Upper lobe of right lung (tissue), 1 donor: ENCODE measurements around the gene RETREG1. TPM values are rescaled to one million over a fixed set of nuclear protein-coding genes. Genes with fewer than 3 reads are reported as not detected.

ENCODE experiments used
- ATAC-seq: fragments of 200-7000 bp; cut with Tn5 transposase; one replicate; pipeline ENCODE4 v1.9.1; 2020; ENCODE audit warnings: mild to moderate bottlenecking, moderate library complexity
- DNase-seq: peaks from one replicate; pipeline ENCODE4 v3.0.0-alpha.2; 2020
- H3K27ac ChIP-seq: fragments of 200-600 bp; one replicate; pipeline ENCODE4 v1.8.0; 2022
- H3K27me3 ChIP-seq: fragments of 200-600 bp; one replicate; pipeline ENCODE4 v1.8.0; 2022; ENCODE audit warnings: mild to moderate bottlenecking
- H3K36me3 ChIP-seq: fragments of 200-600 bp; one replicate; pipeline ENCODE4 v1.8.0; 2022
- H3K4me1 ChIP-seq: fragments of 200-600 bp; one replicate; pipeline ENCODE4 v1.8.0; 2022
- H3K4me3 ChIP-seq: fragments of 200-600 bp; one replicate; pipeline ENCODE4 v1.8.0; 2022; ENCODE audit warnings: mild to moderate bottlenecking
- H3K9me3 ChIP-seq: fragments of 200-600 bp; one replicate; pipeline ENCODE4 v1.8.0; 2022
- CTCF ChIP-seq: fragments of 200-600 bp; IDR thresholded peaks from one replicate; pipeline ENCODE4 v1.8.0; 2022; ENCODE audit warnings: antibody characterized with exemption
- intact Hi-C: fragments of 100-400 bp; cut with DNase I; formaldehyde crosslinking; loops from one replicate; pipeline ENCODE4 v1.11.0; 2022
- total RNA-seq: library from RNA; stranded (reverse); fragmentation: NEBNext Ultra II Directional; extraction: Animal tissue kit (Norgen Biotek cat#: 25700); gene quantifications from one replicate; pipeline ENCODE4 v1.2.1, GENCODE V29; 2021
- donor health status: DM: no; HTN: yes; CAD: no; lungs with severe emphysema.

Gene RETREG1
- total RNA-seq, 1 donor from 2014 or later = 22.8 TPM

DNA sequence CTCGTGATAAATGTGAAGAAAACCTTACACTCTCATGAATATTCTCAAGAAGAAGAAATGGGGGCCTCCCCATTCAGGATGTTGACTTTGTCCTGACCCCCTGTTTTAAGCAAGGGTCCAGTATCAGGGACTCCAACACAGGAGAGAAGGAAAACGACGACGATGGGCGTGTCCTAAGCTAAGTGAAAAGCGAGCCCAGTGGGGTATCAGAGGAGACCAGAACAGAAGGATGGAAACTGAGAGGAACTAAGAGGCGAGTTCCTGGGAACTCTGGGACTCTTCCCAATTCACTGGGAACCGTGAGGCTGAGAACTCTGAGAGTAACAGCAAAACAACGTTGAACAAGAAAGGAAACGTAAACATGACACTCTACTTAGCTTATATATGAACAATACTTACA, 14.6 kb downstream of the RETREG1 start:
- no peak for DNase-seq
- Histone ChIP-seq H3K36me3 (no peaks in the 10 kb centered on the region), H3K9me3 (no peaks in the 10 kb centered on the region), H3K27ac (no peak overlapping the region), H3K27me3 (no peaks in the 10 kb centered on the region), H3K4me3 (no peak overlapping the region), H3K4me1 (peaks cover 6% of the 10 kb centered on the region)
- intact Hi-C loops = no loop called here
- no peak for ATAC-seq
- no peak for TF ChIP-seq CTCF

GRCh38 chr5:16600946-16601345, 15.9 kb downstream of the RETREG1 start:
- Histone ChIP-seq H3K9me3 (no peaks in the 10 kb centered on the region), H3K36me3 (no peaks in the 10 kb centered on the region), H3K27ac (no peak overlapping the region), H3K4me3 (no peak overlapping the region), H3K4me1 (peaks cover 6% of the 10 kb centered on the region), H3K27me3 (no peaks in the 10 kb centered on the region)
- ATAC-seq (no peak), DNase-seq (no peak)
- intact Hi-C loops = no loop called here
- no peak for TF ChIP-seq CTCF

DNA sequence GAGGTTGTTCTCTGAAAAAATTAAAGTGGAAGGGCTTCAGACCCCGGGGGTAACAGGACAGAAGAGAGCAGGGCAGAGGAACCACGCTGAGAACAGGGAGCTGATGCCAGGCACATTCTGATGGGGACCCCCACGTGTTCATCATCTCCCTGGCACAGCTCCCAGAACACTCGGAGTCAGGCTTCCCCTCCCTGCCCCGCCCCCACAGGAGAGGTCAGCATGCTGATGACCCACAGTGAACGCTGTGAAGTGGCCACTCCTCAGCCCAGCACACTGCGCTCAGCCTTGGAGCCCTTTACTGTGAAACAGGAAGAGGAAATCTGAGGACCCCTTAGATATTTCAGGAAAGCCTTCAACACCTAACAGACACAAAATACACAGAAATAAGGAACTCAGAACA, 16.4 kb downstream of the RETREG1 start:
- no peaks in the 10 kb centered on the region for H3K36me3 ChIP-seq
- TF ChIP-seq CTCF = no peak
- DNase-seq (peak; percentile 84), ATAC-seq (peak; percentile 88)
- no peak overlapping the region for H3K4me3 ChIP-seq
- no peaks in the 10 kb centered on the region for H3K27me3 ChIP-seq
- peaks cover 6% of the 10 kb centered on the region for H3K4me1 ChIP-seq
- H3K9me3 ChIP-seq = no peaks in the 10 kb centered on the region
- intact Hi-C loops = no loop called here
- no peak overlapping the region for H3K27ac ChIP-seq

GRCh38 chr5:16597946-16598694, 18.7 kb downstream of the RETREG1 start:
- Histone ChIP-seq H3K4me1 (peaks cover 6% of the 10 kb centered on the region), H3K36me3 (no peaks in the 10 kb centered on the region), H3K27ac (no peak overlapping the region), H3K9me3 (no peaks in the 10 kb centered on the region), H3K4me3 (no peak overlapping the region), H3K27me3 (no peaks in the 10 kb centered on the region)
- TF ChIP-seq CTCF = no peak
- ATAC-seq = no peak
- intact Hi-C loops = no loop called here
- DNase-seq = no peak

DNA sequence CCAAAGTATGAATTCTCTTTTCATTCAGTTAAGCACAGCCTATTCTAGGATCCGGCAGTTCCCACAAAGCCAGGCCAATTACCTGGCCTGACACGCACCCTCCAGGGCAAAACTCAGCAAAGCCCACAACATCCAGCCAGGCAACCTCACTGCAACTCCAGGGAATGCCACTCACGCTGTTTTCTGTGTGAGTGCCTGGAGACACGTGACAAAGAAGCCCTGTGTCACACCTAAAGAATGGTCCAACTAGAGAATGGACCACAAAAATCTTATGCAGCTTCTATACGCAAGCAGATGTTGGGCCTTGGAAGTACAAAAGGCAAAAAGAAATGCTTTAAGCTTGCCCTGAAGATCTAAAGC, 20.2 kb downstream of the RETREG1 start:
- Histone ChIP-seq H3K27me3 (no peaks in the 10 kb centered on the region), H3K36me3 (no peaks in the 10 kb centered on the region), H3K9me3 (no peaks in the 10 kb centered on the region), H3K27ac (no peak overlapping the region), H3K4me3 (no peak overlapping the region), H3K4me1 (peaks cover 6% of the 10 kb centered on the region)
- intact Hi-C loops = no loop called here
- no peak for TF ChIP-seq CTCF
- no peak for DNase-seq
- ATAC-seq = no peak
